ENCODE measurements around the gene NEK2. TPM values are rescaled to one million over a fixed set of nuclear protein-coding genes. Genes with fewer than 3 reads are reported as not detected.

NEK2 gene
- total RNA-seq, 1 experiment from 2014 or later, result 60.5 TPM

- H3K4me2 ChIP-seq, result no peak overlapping the region; the same call in 1 of the 2 replicates
- no peaks in the 10 kb centered on the region for H3K9me2 ChIP-seq (ENCODE audit: insufficient read depth)
- H3K27me3 ChIP-seq (ENCODE audit: insufficient read depth, low read depth), result no peaks in the 10 kb centered on the region
- no peaks in the 10 kb centered on the region for H3K9me3 ChIP-seq (ENCODE audit: insufficient read depth, low read depth)
- ChIA-PET POLR2A (ENCODE audit: unreplicated experiment) (interaction anchor here (0.6 to 1.5 kb wide), 3 partner anchors 343 to 788 kb away, joined by 3 to 8 read pairs (median 3); partner anchors contain the start of genes DTL and INTS7), CTCF (interaction anchor here (0.5 to 1.5 kb wide), 15 partner anchors 107 to 1230 kb away, joined by 3 to 47 read pairs (median 6); partner anchors contain the start of genes DTL and INTS7)
- H2AFZ ChIP-seq, result 0 out of 2 replicates have a peak overlapping the region, but pooled peaks have one; percentile 11
- no peaks in the 10 kb centered on the region for H3K79me2 ChIP-seq (ENCODE audit: low read depth)
- no peaks in the 10 kb centered on the region for H4K20me1 ChIP-seq (ENCODE audit: insufficient read depth)
- no peak for TF ChIP-seq EZH2 (IDR thresholded peaks at IDR 0.05; ENCODE audit: low read depth)
- TF ChIP-seq, protein P1, sequence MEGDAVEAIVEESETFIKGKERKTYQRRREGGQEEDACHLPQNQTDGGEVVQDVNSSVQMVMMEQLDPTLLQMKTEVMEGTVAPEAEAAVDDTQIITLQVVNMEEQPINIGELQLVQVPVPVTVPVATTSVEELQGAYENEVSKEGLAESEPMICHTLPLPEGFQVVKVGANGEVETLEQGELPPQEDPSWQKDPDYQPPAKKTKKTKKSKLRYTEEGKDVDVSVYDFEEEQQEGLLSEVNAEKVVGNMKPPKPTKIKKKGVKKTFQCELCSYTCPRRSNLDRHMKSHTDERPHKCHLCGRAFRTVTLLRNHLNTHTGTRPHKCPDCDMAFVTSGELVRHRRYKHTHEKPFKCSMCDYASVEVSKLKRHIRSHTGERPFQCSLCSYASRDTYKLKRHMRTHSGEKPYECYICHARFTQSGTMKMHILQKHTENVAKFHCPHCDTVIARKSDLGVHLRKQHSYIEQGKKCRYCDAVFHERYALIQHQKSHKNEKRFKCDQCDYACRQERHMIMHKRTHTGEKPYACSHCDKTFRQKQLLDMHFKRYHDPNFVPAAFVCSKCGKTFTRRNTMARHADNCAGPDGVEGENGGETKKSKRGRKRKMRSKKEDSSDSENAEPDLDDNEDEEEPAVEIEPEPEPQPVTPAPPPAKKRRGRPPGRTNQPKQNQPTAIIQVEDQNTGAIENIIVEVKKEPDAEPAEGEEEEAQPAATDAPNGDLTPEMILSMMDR (conservative IDR thresholded peaks at IDR 0.05), result peak; percentile 79
- H3F3A ChIP-seq (ENCODE audit: insufficient read depth, low read depth), result peaks cover 5% of the 10 kb centered on the region; the same call in 1 of the 2 replicates
- H3K4me3 ChIP-seq, result no peak overlapping the region
- peak; percentile 63 to 81 for DNase-seq
- BruUV-seq (replicated peaks), result no TSS peak
- H3K36me3 ChIP-seq (ENCODE audit: low read depth), result no peaks in the 10 kb centered on the region
- intact Hi-C loops (cut with micrococcal nuclease; ENCODE audit: unreplicated experiment), result loop anchor here (1.0 to 10.0 kb wide), 6 partner anchors 150 to 1316 kb away; partner anchors contain the start of genes DTL, INTS7 and LPGAT1
- no peak overlapping the region for H3K27ac ChIP-seq
- no peaks in the 10 kb centered on the region; the same call in 1 of the 2 replicates for H3K4me1 ChIP-seq (replicated peaks; ENCODE audit: insufficient read depth)
Measured at GRCh38 chr1:211680752-211681327, 5.4 kb upstream of the NEK2 start.

- H3K4me1 ChIP-seq (replicated peaks; ENCODE audit: insufficient read depth), result peaks cover 20% of the 10 kb centered on the region
- DNase-seq, result no peak
- no peaks in the 10 kb centered on the region for H3K9me3 ChIP-seq (ENCODE audit: insufficient read depth, low read depth)
- no TSS peak for BruUV-seq (replicated peaks)
- H4K20me1 ChIP-seq (ENCODE audit: insufficient read depth), result no peaks in the 10 kb centered on the region
- peaks cover 5% of the 10 kb centered on the region; the same call in 1 of the 2 replicates for H3F3A ChIP-seq (ENCODE audit: insufficient read depth, low read depth)
- POLR2A ChIA-PET (ENCODE audit: unreplicated experiment), result no interaction called here
- no peak overlapping the region for H3K27ac ChIP-seq
- CTCF ChIA-PET, result no interaction called here
- TF ChIP-seq, protein P1 (conservative IDR thresholded peaks at IDR 0.05), result no peak
- no peak for TF ChIP-seq EZH2 (IDR thresholded peaks at IDR 0.05; ENCODE audit: low read depth)
- intact Hi-C loops (cut with micrococcal nuclease; ENCODE audit: unreplicated experiment), result loop anchor here (5.0 kb wide), 2 partner anchors 295 to 610 kb away; partner anchors contain the start of gene PPP2R5A
- no peak overlapping the region for H3K4me3 ChIP-seq
- H2AFZ ChIP-seq, result no peak overlapping the region
- no peak overlapping the region for H3K4me2 ChIP-seq
- peaks cover 27% of the 10 kb centered on the region for H3K79me2 ChIP-seq (ENCODE audit: low read depth)
- H3K27me3 ChIP-seq (ENCODE audit: insufficient read depth, low read depth), result no peaks in the 10 kb centered on the region
- H3K9me2 ChIP-seq (ENCODE audit: insufficient read depth), result no peaks in the 10 kb centered on the region
- 0 out of 2 replicates have a peak, but pooled peaks cover 9% of the 10 kb centered on the region for H3K36me3 ChIP-seq (ENCODE audit: low read depth)
Measured at GRCh38 chr1:211677659-211678058, 2.2 kb upstream of the NEK2 start.

DNA sequence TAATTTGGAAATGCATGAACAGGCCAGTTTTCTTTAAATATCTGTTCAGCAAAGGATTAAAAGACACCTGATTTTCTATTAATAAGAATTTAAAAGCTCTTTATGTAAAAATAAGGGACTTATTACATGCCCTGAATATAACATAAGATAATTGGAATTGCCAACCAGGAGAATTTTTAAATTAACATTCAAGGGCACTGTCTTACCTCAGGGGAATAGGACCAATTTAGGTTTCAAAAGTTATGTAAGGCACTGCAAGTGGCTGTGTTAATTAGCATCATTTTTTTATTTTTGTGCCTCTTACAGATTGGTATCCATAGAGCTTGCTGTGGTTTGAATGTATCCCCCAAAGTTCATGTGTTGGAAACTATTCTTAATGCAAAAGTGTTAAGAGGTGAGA, 1.3 kb upstream of the NEK2 start:
- BruUV-seq (replicated peaks), result no TSS peak
- no peak overlapping the region for H3K27ac ChIP-seq
- DNase-seq, result no peak
- TF ChIP-seq, protein P1 (conservative IDR thresholded peaks at IDR 0.05), result no peak
- no peak for TF ChIP-seq EZH2 (IDR thresholded peaks at IDR 0.05; ENCODE audit: low read depth)
- peaks cover 29% of the 10 kb centered on the region for H3K79me2 ChIP-seq (ENCODE audit: low read depth)
- H3K4me1 ChIP-seq (replicated peaks; ENCODE audit: insufficient read depth), result peaks cover 29% of the 10 kb centered on the region
- ChIA-PET POLR2A (ENCODE audit: unreplicated experiment) (no interaction called here), CTCF (interaction anchor here (0.5 kb wide), 1 partner anchor 1313 kb away, joined by 3 read pairs; no protein-coding TSS in a partner anchor)
- peaks cover 13% of the 10 kb centered on the region; the same call in 1 of the 2 replicates for H3K36me3 ChIP-seq (ENCODE audit: low read depth)
- peaks cover 5% of the 10 kb centered on the region; the same call in 1 of the 2 replicates for H3F3A ChIP-seq (ENCODE audit: insufficient read depth, low read depth)
- H3K9me3 ChIP-seq (ENCODE audit: insufficient read depth, low read depth), result no peaks in the 10 kb centered on the region
- H3K4me2 ChIP-seq, result no peak overlapping the region
- 0 out of 2 replicates have a peak overlapping the region, but pooled peaks have one; percentile 81 for H3K4me3 ChIP-seq
- H3K27me3 ChIP-seq (ENCODE audit: insufficient read depth, low read depth), result no peaks in the 10 kb centered on the region
- no peak overlapping the region for H2AFZ ChIP-seq
- no peaks in the 10 kb centered on the region for H3K9me2 ChIP-seq (ENCODE audit: insufficient read depth)
- H4K20me1 ChIP-seq (ENCODE audit: insufficient read depth), result no peaks in the 10 kb centered on the region
- intact Hi-C loops (cut with micrococcal nuclease; ENCODE audit: unreplicated experiment), result loop anchor here (5.0 kb wide), 2 partner anchors 294 to 611 kb away; partner anchors contain the start of gene PPP2R5A

Measured in PC-9 (cell line).